8988T (cell line): ENCODE measurements around the gene INPP4B.

Experiments
- DNase-seq: peaks from one replicate; pipeline ENCODE4 v3.0.0; 2011

Gene INPP4B

DNA sequence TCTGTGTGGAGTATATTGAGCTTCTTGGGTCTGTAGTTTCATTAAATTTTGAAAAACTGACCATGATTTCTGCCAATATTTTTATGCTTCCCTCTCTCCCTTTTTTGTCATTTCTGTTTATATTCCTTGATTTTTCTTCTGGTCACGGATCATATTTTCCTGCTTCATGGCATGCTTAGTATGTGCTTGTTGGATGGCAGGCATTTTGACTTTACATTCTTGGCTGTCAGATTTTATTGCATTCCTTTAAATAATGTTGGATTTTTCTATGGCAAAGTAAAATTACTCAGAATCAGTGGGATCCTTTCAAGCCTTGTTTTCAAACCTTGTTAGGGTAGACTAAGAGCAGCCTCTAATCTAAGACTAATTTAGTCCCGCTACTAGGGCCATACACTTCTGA lies 677.9 kb downstream of the INPP4B start:
- no peak for DNase-seq

DNA sequence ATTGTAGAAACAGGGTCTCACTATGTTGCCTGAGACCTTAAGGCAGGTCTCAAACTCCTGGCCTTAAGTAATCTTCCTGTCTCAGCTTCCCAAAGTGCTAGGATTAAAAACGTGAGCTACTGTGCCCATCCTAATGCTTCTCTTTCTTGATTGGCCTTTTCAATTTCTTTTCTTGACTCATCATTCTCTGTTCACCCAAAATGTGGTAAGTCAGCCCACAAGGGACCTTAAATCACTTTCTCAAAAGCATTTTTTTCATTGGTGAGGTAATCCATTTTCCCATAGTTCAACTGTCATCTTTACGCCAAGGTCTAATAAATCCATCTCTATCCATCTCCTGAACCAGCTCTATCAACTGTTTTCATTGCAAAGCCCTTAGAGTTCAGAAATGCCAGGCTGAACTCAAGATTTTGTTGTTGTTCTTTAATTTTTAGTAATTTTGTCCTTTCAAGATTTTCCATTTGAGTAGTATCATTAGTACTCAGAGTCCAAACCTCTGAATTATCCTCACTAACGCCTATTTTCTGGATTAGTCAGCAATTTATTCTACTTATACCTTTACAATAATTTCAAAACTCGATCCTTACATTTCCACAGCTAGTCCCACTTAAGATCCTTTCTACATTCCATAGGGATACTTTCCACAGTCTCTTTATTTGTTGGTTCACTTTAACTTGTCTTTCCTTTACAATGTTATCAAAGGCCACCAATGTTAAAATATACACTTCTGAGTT lies 681.2 kb downstream of the INPP4B start:
- DNase-seq = no peak

DNA sequence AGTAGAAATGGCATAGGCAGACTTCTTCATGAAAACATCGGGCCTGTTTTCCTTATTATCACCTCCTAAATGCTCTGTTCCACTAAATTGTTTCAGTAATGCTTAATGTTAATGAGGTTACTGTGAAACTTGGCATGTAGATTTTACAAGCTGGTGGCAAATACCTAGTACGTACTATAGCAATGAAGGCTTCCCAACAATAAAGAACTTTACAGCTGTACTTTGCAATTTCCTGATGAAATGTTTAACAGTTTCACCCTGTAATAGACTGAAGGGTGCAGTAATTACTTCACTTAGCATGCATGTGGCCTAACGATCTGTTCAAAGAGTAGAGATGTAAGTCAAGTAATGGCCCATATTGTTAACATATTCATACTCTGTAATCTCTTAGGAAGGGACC lies 685.0 kb downstream of the INPP4B start:
- DNase-seq = no peak

DNA sequence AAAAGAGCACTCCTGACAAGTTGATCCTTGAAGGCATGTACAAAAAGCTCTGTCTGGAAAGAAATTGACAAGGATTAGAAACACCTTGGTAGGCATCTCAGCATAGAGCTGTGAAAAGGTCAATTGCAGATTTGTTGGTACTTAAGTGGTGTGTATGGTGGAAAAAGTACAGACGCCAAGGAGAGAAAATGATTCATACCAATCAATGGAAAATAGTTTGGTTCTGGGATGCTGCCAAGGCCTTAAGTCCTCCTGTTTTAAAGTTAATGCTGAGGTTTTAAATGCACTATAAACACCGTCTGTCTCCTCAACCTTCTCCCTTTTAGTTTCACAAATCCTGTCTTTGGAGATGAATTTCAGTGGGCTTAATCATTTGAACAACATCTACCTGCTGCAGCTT lies 685.6 kb downstream of the INPP4B start:
- no peak for DNase-seq

DNA sequence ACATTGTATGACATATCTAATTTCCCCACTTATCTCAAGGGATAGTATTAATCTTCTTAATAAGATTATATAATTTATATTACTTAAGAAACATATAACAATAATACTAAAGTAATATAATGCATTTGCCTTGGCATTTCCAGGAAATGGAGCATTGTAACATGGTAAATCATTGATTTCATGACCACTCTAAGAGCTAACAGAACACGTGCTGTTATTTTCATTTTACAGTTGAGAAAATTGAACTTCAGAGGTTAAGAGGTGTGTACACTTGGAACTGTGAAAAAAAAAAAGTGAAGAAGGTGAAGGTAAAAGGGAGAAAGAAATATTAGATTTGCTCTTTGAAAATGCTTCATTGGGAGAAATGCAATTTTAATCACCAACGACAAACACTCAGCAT lies 687.1 kb downstream of the INPP4B start:
- no peak for DNase-seq

DNA sequence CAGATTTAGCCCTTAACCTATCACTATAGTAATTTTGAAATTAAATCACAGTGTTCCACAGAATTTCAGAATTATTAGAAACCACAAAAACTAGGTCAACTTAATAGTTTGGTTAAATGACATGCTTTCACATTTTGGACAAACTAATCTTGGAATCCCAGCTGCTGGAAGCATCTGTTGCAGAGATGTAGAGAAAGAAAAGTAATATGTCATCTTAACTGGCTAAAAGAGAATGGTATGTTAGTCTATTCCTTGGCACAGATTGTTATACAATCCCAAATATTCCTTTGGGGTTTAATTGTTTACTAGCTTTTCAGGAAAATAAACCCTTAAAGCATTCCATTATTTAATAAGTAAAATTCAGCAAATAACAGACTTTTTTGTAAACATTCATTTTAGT lies 689.8 kb downstream of the INPP4B start:
- DNase-seq = no peak

DNA sequence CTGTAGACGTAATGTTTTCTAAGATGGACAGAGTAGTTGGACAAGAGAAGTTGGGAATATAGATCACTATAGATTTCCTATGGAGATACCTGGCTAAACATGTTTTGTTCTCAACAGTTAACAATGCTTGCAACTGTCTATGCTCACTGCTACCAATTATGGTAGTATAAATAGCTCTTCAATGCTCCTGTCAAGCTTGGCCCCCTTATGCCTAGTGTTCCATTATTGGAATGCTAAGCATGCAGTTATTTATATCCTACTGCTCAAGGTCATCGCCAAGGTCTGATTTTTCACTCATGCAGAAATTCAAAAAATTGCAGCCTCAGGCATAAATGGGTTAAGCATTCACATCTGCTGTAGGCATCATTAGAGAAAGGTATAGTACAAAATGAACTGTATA lies 690.8 kb downstream of the INPP4B start:
- DNase-seq = no peak

DNA sequence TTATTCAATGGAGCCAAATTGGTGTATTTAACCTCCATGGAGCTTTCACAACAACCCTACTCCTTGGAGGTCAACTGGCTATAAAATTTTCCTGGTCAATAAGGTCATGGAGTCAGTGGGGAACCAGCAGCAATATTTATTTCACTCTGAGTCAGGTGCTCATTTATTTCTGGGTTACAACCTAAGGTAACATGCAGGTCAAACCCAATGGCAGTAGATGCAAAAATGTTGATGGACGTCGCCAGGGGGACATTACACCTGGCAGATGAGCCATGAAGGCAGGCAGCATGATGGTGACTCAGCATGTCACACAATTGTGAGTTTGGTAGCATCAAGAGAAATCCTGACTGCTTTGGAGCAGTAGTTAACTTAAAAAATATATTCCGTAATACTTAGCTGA lies 695.6 kb downstream of the INPP4B start:
- no peak for DNase-seq

DNA sequence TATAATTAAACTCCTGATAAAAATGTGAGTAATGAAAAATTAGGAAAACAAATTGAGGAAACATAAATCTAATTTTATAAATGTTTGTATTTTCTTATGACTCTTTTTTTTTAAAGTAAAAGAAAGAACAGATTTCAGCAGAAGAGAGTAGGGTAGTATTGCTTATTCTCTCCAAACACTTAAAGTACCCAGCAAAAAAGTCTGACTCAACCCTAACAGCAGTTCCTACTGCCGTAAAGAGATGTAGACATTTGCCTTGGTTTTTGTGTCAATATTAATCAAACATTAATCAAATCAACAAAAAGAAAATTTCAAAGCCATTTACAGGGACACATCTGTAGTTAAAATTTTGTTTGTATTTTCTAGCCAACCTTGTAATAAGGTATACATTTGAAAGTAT lies 701.3 kb downstream of the INPP4B start:
- no peak for DNase-seq

DNA sequence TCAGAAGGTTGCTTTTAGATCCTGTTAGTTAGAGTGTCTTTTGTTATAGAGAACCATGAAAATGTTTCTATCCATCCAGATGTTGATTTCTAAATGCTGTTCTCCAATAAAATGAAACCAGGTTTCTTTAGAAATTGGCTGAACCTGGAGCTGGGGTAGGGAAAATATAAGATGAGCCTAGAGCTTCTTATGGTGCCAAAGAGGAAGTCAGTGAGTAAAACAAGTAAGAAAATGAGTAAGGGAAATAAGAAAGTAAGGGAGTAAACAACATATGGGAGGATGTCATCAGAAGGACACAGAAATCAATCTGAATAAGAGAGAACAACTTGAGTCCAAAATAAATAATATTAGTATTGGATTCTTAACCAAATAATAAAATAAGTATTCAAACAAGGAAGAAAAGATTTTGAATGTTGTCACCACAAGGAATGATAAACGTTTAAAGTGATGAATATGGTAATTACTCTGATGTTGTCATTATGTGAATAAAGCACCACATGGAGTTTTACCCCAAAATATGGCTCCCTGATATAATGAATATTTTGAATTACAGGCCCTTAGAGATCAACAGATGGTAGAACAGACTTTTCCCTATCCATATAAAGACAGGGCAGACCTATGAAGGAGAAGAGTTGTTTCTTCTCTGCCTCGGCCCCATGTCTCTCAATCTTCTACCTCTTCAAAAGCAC lies 703.6 kb downstream of the INPP4B start:
- DNase-seq = no peak

DNA sequence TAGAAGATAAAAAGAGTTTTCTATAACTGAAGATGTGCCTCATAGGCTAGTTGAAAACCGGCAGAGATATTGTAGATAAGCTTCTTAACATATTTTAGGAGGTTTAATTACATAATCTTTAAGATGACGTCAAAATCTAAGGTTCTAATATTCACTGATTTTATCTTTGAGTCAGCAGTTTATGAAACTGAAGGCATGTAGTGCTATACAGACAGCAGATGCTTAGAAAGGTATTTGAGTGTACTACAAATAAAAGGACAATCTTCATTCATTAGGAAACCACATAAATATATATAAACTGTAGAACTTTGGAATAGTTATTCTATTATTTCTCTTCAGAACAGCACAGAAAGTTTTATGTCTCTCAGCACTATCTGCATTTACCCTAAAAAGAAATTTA lies 704.9 kb downstream of the INPP4B start:
- DNase-seq = no peak

DNA sequence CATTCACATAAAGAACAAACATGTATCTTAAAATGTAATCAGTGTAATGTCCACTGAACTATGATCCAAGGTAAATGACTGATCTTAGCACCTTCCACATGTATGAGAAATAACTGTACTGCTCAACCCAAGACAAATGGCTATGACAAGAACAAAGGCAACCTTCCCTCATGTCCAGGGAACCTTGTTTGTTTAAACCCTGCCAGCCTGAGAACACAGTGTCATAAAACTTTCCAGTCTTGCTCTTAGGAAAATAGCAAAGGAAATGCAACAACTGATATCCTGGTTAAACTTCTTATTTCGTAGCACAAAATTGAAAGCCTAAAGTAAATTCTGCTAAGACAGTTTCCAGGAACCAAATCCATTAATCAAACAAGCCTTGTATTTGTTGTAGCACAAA lies 715.4 kb downstream of the INPP4B start:
- no peak for DNase-seq

DNA sequence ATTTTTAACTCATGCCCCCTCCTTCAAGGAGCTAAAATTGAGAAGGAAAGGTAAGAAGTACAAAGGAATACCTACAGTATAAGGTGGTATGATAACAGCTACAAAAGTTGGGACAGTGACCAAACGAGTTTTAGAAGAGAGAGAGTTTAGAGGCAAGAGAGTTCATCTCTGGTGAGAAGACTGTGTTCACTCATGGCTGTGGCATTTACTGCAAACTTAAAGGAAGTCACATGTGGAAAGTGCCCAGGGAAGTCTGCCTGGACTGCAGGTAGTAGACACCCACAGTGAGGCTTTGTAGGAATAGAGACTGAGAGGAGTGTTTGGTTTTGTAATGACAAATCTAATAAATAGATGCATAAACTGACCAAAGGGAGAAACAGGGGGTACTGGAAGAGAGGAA lies 716.2 kb downstream of the INPP4B start:
- DNase-seq = no peak

DNA sequence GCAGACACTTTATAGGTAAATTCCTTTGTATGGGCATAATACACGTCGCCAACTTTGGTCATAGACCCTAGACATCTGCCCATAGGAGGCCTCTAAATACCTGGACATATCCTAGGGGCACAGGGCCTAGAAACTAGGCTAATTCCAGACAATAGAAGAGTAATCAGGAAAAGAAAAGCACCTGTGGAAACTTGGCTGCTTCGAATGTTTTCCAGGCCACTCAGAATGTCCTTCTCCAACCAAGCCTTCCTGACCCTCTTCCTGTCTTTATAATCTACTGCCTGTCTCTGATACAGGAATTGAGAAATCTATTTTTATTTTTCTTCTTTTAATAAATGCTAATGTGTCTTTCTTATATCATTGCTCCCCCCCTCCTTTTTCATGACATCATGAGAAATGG lies 716.6 kb downstream of the INPP4B start:
- no peak for DNase-seq

DNA sequence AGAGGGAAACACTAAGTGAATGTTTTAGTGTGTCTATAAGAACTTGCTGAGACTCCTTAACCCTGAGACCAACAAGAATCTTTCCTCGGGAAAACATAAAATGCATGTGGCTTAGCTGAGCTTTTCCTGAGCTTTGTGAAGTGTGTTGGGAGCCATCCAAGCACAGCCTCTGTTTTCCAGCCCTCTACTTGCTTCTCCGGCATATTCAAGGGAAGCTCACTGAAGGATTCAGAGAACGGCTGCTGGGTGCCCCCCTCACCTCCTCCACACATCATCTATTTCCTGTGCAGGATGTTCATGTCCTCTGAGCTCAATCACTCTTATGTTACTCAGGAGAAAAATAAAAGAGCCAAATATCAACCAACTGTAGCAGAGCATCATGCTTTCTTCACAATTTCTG lies 717.6 kb downstream of the INPP4B start:
- no peak for DNase-seq

DNA sequence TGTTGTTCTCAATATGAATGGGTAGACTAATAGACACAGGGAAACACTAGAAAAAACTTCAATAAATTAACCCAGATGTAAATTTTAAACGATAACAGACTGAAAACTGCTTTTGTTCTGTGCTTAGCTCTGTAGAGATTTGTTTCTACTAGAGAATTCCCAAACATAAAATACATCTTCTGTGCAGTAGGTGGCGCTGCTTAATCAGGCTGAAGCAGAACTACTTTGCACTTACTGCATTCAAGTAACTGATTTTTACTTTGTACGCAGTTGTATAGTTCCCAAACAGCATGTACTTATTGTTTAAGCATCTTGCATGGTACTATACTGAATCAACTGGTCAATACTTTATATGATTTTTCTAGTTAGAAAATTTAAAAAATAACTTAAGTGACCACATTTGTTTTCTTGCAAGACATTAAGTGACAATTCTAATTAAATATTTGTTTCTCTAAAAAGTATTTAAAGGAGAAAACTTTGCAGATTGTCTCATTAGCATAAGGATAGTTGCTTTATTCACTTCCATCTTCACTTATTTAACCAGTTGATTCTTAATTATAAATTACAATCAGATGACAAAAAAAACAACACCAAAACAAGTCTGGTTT lies 719.1 kb downstream of the INPP4B start:
- no peak for DNase-seq

DNA sequence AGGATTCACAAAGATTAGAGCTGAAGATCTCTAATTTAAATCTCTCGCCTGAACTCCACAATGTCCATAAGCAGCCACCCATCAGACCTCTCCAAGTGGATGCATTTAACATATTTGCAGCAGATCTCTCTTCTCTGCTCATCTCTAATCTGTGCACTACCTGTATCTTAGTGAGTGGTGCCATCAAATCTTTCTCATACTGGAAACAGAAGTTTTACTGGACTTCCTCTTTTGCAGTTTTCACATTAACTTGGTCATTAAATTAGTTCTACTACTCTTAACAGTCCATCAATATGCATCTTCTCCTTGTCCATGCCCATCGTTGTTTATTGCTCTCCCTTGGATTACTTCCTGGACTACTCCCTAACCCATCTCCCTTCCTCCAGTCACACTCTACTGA lies 721.2 kb downstream of the INPP4B start:
- DNase-seq = no peak

DNA sequence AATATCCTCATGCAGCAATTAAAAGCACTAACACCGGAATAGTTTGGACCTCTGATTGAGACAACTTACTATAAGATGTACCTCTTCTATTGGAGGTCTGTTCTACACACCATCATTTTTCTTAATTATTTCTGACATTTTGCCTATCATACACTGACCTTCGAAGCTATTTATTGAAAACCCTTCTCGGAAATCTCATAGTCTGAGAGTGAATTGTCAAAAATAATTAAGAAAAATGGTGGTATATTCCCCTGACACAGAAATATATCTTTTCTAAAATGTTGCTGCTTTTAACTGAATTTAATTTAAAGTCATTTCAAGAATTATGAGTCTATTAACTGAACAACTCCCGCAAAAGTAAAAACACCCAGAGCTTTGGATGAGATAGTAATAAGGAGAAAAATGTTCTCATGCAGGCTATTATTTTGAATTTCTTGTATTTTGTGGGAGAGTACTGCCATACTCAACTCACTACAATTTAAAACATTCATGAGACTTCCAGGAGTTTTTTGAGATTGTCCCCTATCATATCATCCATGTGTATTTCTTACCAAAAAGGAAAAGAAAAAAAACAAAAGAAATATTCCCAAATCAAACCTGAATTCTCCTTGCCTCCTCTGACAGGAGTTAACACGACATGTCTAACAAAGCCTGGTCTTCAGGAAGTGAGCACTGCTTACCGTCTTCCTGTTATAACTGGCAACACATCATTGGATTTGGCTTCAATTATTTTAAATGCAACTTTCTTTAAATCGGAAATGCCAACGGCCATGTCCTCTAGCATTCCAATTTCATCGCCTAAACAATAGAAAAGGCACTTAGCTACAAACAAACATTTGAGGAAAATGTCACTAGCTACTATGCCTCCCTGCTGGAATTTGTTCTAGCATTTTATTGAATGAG lies 724.4 kb downstream of the INPP4B start:
- no peak for DNase-seq

DNA sequence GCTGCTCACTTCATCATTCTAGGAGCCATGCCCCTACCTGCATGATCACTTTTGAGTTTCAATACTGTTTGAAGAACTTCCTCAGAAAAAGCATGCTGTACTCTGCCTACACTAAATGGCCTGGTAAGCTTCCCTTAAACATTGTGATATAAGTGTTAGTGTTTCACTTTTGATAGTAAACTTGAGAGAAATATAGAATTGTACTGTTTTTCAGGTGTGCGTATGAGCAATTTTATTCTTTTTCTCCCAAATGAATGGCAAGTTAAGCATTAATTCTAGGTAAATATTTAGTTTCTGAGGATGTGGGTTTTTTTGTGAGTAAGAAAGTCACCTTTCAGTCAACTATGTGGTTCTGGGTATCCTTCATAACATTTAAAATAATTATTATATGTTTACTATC lies 725.2 kb downstream of the INPP4B start:
- DNase-seq = no peak

DNA sequence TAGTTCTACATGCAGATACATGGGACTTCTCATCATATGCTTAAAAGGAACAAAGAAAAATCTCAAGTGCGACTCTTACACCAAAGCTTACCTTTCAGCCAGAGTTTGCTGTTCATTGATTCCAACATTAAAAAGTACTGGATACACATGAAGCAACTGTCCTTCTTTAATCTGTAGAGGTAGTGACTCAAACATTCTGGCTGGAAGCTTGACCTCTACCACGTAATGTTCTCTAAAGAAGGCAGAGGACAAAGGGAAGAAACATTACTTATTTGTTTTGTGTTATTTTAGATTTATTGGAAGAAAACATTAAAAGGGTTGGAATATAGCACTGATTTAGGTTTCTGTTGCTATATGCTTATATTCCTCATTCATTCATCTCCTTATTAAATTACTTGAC lies 733.6 kb downstream of the INPP4B start:
- DNase-seq = no peak

DNA sequence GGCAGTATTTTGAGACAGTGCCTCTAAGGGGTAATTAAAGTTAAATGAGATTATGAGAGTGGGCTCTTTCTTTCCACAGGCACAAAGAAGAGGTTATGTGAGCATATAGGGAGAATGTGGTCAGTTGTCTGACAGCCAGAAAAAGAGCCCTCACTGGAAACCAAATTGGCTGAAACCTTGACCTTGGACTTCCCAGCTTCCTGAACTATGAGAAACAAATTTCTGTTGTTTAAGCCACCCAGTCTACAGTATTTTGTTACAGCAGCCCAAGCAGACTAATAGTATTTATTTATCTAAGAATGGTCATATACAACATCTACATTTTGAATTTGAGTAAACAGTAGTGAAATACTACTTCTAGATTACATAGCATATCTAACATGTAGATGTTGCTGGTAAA lies 736.0 kb downstream of the INPP4B start:
- DNase-seq = no peak

DNA sequence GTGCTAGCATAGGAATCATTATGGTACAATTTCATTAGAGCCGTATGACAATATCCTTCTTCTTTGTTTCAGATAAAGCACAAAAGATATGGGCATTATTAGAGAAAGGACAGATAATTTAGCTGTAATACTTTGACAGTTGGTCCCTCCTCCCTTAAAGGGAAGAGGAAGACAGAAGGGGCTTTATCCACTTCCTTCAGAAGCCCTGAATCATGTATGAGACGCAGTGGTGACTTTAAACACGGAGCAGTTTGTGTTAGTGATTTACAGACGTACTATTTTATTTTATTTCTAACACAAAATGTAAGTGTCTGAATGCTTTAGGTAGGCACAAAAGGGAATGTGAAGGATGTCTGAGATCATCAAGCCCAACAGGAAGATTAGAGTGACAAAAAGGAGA lies 742.1 kb downstream of the INPP4B start:
- no peak for DNase-seq

DNA sequence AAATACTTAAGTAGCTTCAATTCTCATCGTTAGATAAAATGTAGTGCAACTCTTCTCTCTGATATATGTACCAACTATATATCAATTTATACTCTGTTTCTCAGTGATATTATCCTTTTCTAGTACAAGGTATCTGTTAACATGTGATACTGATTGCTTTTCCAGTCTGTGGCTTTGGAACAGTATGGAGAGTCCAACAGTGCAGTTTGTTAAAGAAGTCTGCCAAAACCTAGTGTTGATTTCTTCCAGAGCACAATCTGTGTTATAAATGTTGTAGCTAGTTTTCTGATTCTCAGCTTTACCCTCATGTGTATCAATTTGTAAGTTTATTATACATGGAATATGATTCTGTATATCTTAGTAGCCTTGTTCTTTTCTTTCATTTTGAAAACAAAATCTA lies 744.7 kb downstream of the INPP4B start:
- no peak for DNase-seq

DNA sequence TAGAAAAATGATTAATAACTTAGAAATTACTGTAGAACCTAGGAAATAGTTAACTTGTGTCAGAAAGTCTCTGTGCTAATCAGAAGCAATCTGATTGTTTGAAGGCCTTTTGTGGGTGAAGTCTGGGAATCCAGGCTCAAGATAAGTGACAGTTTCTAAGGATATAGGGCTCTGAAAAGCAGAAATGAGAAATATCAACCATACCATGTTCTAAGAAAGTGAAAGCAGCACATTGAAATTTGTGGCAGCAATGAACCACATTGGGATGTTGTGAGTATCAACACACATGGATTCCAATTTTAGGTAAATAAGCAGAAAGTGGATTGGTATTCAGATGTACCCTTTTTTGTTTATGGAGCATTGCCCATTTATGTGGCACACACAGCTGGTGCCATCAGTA lies 745.2 kb downstream of the INPP4B start:
- DNase-seq = no peak
